ENCODE results near the gene RNF227.

Gene RNF227

DNA sequence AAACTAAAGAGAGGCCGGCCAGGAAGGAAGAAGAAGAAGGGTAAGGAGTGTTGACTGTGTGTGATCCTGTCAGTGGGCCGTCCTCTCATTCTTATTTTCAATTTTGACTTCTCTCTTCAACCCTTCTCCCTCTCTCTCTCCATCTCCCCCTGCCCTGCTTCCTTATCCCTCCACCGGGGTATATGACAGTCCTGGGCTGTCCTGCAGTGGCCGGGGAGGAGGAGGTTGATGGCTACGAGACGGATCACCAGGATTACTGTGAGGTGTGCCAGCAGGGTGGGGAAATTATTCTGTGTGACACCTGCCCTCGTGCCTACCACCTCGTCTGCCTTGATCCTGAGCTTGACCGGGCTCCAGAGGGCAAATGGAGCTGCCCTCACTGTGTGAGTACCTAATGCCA is 21.9 kb downstream of the RNF227 start:
- DNase-seq (ENCODE audit: low spot score in 2 of 2) (no peak), ATAC-seq (replicated peaks; ENCODE audit: extremely low read depth, poor library complexity, severe bottlenecking) (no peak)
- Mint-ChIP-seq H3K4me3 (no peak overlapping the region), H3K27ac (ENCODE audit: low read depth) (no peak overlapping the region), H3K36me3 (ENCODE audit: insufficient read depth) (peaks cover 78% of the 10 kb centered on the region), H3K4me1 (peaks cover 30% of the 10 kb centered on the region), H3K9me3 (no peaks in the 10 kb centered on the region), H3K27me3 (no peaks in the 10 kb centered on the region)

GRCh38 chr17:7893187-7893880 is 22.8 kb downstream of the RNF227 start:
- no peaks in the 10 kb centered on the region for H3K27me3 Mint-ChIP-seq
- ATAC-seq (replicated peaks; ENCODE audit: extremely low read depth, poor library complexity, severe bottlenecking) (no peak), DNase-seq (ENCODE audit: low spot score in 2 of 2) (no peak)
- H3K36me3 Mint-ChIP-seq (ENCODE audit: insufficient read depth): peaks cover 71% of the 10 kb centered on the region
- H3K27ac Mint-ChIP-seq (ENCODE audit: low read depth): no peak overlapping the region
- no peaks in the 10 kb centered on the region for H3K9me3 Mint-ChIP-seq
- H3K4me1 Mint-ChIP-seq: peaks cover 30% of the 10 kb centered on the region
- no peak overlapping the region for H3K4me3 Mint-ChIP-seq

GRCh38 chr17:7889166-7889955 is 26.7 kb downstream of the RNF227 start:
- DNase-seq (ENCODE audit: low spot score in 2 of 2) (no peak), ATAC-seq (replicated peaks; ENCODE audit: extremely low read depth, poor library complexity, severe bottlenecking) (no peak)
- Mint-ChIP-seq H3K36me3 (ENCODE audit: insufficient read depth) (peaks cover 51% of the 10 kb centered on the region), H3K27me3 (no peaks in the 10 kb centered on the region), H3K4me1 (peaks cover 10% of the 10 kb centered on the region), H3K27ac (ENCODE audit: low read depth) (no peak overlapping the region), H3K4me3 (no peak overlapping the region), H3K9me3 (no peaks in the 10 kb centered on the region)

DNA sequence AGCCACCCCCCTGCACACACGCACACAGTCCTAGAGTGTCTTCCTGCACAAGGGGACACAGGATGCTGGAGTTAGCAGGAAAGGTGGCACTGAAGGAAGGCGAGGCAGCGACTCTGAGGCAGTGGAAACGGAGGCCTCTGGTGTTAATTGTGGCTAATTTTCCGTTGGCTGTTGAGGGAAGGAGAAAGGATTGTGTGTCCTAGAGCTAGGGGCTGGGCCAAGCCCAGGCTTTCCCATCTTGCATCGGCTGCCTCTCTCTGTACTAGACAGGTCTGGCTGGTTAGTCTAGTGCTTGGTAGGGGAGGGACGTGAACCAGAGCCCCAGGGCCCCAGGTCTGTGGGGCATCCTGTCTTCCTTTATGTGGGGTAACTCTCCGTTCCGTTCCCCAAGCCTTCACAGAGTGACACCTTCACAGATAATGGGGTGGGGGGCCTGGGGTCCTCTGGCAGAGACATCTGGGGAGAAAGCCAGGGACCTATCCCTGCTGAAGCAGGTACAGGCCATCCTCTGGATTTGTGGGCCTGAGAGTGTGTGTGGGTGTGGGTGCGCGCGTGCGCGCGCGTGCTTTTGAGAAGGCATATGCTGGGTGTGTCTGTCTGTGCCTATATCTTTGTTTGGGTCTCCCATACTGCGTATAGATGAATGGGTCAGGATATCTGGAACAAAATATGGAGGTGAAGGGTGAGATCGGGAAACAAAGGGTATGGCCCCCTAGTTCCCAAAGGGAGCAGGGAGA is 27.7 kb downstream of the RNF227 start, which contains the start of gene CHD3:
Gene CHD3 (plus strand): TSS at position 606 of the 737 bp plus-strand sequence. CDS start 212 bp downstream, outside the sequence.
- no peaks in the 10 kb centered on the region for H3K27me3 Mint-ChIP-seq
- ATAC-seq (replicated peaks; ENCODE audit: extremely low read depth, poor library complexity, severe bottlenecking): peak; percentile 34
- DNase-seq (ENCODE audit: low spot score in 2 of 2): no peak

GRCh38 chr17:7887482-7888183 is 28.5 kb downstream of the RNF227 start:
- no peaks in the 10 kb centered on the region for H3K9me3 Mint-ChIP-seq
- H3K4me3 Mint-ChIP-seq: no peak overlapping the region
- H3K27ac Mint-ChIP-seq (ENCODE audit: low read depth): no peak overlapping the region
- H3K36me3 Mint-ChIP-seq (ENCODE audit: insufficient read depth): peaks cover 40% of the 10 kb centered on the region
- peaks cover 8% of the 10 kb centered on the region for H3K4me1 Mint-ChIP-seq
- peak; percentile 68 for ATAC-seq (replicated peaks; ENCODE audit: extremely low read depth, poor library complexity, severe bottlenecking)
- peak; percentile 53 to 83 for DNase-seq (ENCODE audit: low spot score in 2 of 2)
- no peaks in the 10 kb centered on the region for H3K27me3 Mint-ChIP-seq

More for the DNA sequence above, 27.7 kb downstream of the RNF227 start, which contains the start of gene CHD3:
- peaks cover 8% of the 10 kb centered on the region for H3K4me1 Mint-ChIP-seq
- H3K27ac Mint-ChIP-seq (ENCODE audit: low read depth): no peak within 1 kb of the TSS
- no peaks in the 10 kb centered on the region for H3K9me3 Mint-ChIP-seq
- H3K4me3 Mint-ChIP-seq: no peak within 1 kb of the TSS
- H3K36me3 Mint-ChIP-seq (ENCODE audit: insufficient read depth): peaks cover 42% of the 10 kb centered on the region

- H3K27me3 Mint-ChIP-seq: no peaks in the 10 kb centered on the region
- peaks cover 35% of the 10 kb centered on the region for H3K36me3 Mint-ChIP-seq (ENCODE audit: insufficient read depth)
- H3K4me1 Mint-ChIP-seq: peaks cover 8% of the 10 kb centered on the region
- H3K9me3 Mint-ChIP-seq: no peaks in the 10 kb centered on the region
- no peak overlapping the region for H3K4me3 Mint-ChIP-seq
- DNase-seq (ENCODE audit: low spot score in 2 of 2): no peak
- H3K27ac Mint-ChIP-seq (ENCODE audit: low read depth): no peak overlapping the region
- peak; percentile 40 for ATAC-seq (replicated peaks; ENCODE audit: extremely low read depth, poor library complexity, severe bottlenecking)
These were observed 29.0 kb downstream of the RNF227 start for GRCh38 chr17:7887038-7887481.

GRCh38 chr17:7886227-7887037 is 29.7 kb downstream of the RNF227 start:
- no peaks in the 10 kb centered on the region for H3K27me3 Mint-ChIP-seq

GRCh38 chr17:7885367-7886226 is 30.5 kb downstream of the RNF227 start:
- Mint-ChIP-seq H3K27ac (ENCODE audit: low read depth) (no peak overlapping the region), H3K36me3 (ENCODE audit: insufficient read depth) (peaks cover 21% of the 10 kb centered on the region), H3K9me3 (no peaks in the 10 kb centered on the region), H3K4me1 (peaks cover 6% of the 10 kb centered on the region), H3K27me3 (no peaks in the 10 kb centered on the region), H3K4me3 (no peak overlapping the region)
- DNase-seq (ENCODE audit: low spot score in 2 of 2) (no peak), ATAC-seq (replicated peaks; ENCODE audit: extremely low read depth, poor library complexity, severe bottlenecking) (no peak)

More at GRCh38 chr17:7886227-7887037, 29.7 kb downstream of the RNF227 start:
- H3K4me3 Mint-ChIP-seq: no peak overlapping the region
- H3K27ac Mint-ChIP-seq (ENCODE audit: low read depth): no peak overlapping the region
- DNase-seq (ENCODE audit: low spot score in 2 of 2): peak; percentile 31 to 47
- no peaks in the 10 kb centered on the region for H3K9me3 Mint-ChIP-seq
- ATAC-seq (replicated peaks; ENCODE audit: extremely low read depth, poor library complexity, severe bottlenecking): peak; percentile 8
- H3K36me3 Mint-ChIP-seq (ENCODE audit: insufficient read depth): peaks cover 30% of the 10 kb centered on the region
- peaks cover 8% of the 10 kb centered on the region for H3K4me1 Mint-ChIP-seq

GRCh38 chr17:7884581-7885366 is 31.3 kb downstream of the RNF227 start:
- ATAC-seq (replicated peaks; ENCODE audit: extremely low read depth, poor library complexity, severe bottlenecking): no peak
- Mint-ChIP-seq H3K27me3 (no peaks in the 10 kb centered on the region), H3K4me3 (no peak overlapping the region), H3K36me3 (ENCODE audit: insufficient read depth) (peaks cover 16% of the 10 kb centered on the region), H3K9me3 (no peaks in the 10 kb centered on the region), H3K4me1 (no peaks in the 10 kb centered on the region), H3K27ac (ENCODE audit: low read depth) (no peak overlapping the region)
- no peak for DNase-seq (ENCODE audit: low spot score in 2 of 2)

DNA sequence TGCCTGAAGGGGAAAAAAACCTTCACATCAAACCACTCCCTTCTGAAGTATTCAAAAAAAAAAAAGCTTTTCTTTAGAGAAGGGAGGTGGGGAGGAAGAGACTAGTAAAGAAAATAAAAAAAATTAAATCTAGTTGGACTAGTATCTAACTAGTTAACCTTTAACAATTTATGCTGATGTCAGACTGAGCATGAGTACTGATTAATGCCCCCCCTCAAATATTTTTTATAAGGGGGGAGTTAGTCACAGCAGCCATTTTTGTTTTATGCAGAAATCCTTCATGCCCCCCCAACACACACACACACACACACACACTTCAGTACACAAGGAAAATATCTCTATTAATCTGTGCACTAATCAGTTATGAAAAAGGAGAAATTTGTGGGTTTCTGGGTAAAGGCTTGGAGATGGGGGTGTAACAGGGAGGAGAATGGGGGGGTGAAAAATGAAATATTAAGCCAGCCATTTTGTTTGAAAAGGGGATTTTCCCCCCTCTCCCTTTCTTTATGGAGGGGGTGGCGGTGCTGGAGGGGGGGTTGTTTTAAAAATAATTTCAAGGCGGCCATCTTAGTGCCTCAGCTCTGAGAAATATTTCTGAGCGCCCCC is 32.2 kb downstream of the RNF227 start:
- ATAC-seq (replicated peaks; ENCODE audit: extremely low read depth, poor library complexity, severe bottlenecking) (no peak), DNase-seq (ENCODE audit: low spot score in 2 of 2) (no peak)
- no peak overlapping the region for H3K27ac Mint-ChIP-seq (ENCODE audit: low read depth)
- H3K4me3 Mint-ChIP-seq: no peak overlapping the region
- no peaks in the 10 kb centered on the region for H3K27me3 Mint-ChIP-seq
- no peaks in the 10 kb centered on the region for H3K9me3 Mint-ChIP-seq
- no peaks in the 10 kb centered on the region for H3K4me1 Mint-ChIP-seq
- H3K36me3 Mint-ChIP-seq (ENCODE audit: insufficient read depth): peaks cover 12% of the 10 kb centered on the region
